CD14-positive monocyte (primary cell): ENCODE measurements around the gene STX18. TPM values are rescaled to one million over a fixed set of nuclear protein-coding genes. Genes with fewer than 3 reads are reported as not detected.
A peak's percentile ranks its signal among the peaks of the same experiment; 100 is the strongest.

Experiments used
- DNase-seq, 3 donors: peaks; one replicate each; pipeline ENCODE4 v3.0.0-alpha.2; 2011 to 2022
- H2AFZ ChIP-seq: 2 replicates; pipeline ENCODE4 v1.6.0; 2012; ENCODE audit warnings: mild to moderate bottlenecking, low read depth, low read length, inconsistent platforms; ENCODE audit not compliant: insufficient read depth, poor library complexity, severe bottlenecking
- H3K27ac ChIP-seq, 2 donors: 1 replicate in 1 of 2; 2 replicates in 1 of 2; pipeline ENCODE4 v1.5.1; 2012 to 2013; ENCODE audit warnings: low read length in 2 of 2, control low read depth in 1 of 2, inconsistent platforms in 1 of 2, low read depth in 1 of 2, mild to moderate bottlenecking in 1 of 2
- H3K27me3 ChIP-seq, 2 donors: one replicate each; pipeline versions ENCODE4 v1.6.0 to v1.6.1; 2011 to 2013; ENCODE audit warnings: low read length in 2 of 2; ENCODE audit not compliant: control insufficient read depth in 2 of 2, insufficient read depth in 2 of 2
- H3K36me3 ChIP-seq, 2 donors: replicated peaks in 1 of 2; 1 replicate in 1 of 2; 2 replicates in 1 of 2; pipeline versions ENCODE4 v1.5.1 to v1.6.1; 2012 to 2013; ENCODE audit warnings: low read length in 2 of 2, control low read depth in 1 of 2, inconsistent platforms in 1 of 2, mild to moderate bottlenecking in 1 of 2; ENCODE audit not compliant: insufficient read depth in 2 of 2, control insufficient read depth in 1 of 2
- H3K4me1 ChIP-seq, 2 donors: 1 replicate in 1 of 2; 2 replicates in 1 of 2; pipeline versions ENCODE4 v1.5.1 to v1.6.1; 2012 to 2013; ENCODE audit warnings: low read length in 2 of 2, control low read depth in 1 of 2, inconsistent platforms in 1 of 2, mild to moderate bottlenecking in 1 of 2, moderate library complexity in 1 of 2; ENCODE audit not compliant: insufficient read depth in 2 of 2, control insufficient read depth in 1 of 2
- H3K4me2 ChIP-seq: replicated peaks from 2 replicates; pipeline ENCODE3; 2012; ENCODE audit warnings: low read length, moderate library complexity, mild to moderate bottlenecking; ENCODE audit not compliant: poor library complexity, severe bottlenecking; ENCODE audit errors: extremely low read depth
- H3K4me3 ChIP-seq, 3 experiments: fragments of 200-600 bp in 1 of 3; sonication (generic) in 1 of 3; replicated peaks in 1 of 3; 1 replicate in 2 of 3; 2 replicates in 1 of 3; pipeline ENCODE4 v1.5.1; 2011 to 2013; ENCODE audit warnings: low read length in 3 of 3, mild to moderate bottlenecking in 3 of 3, control low read depth in 2 of 3, low read depth in 2 of 3, inconsistent platforms in 1 of 3, moderate library complexity in 1 of 3
- H3K79me2 ChIP-seq: 2 replicates; pipeline ENCODE4 v1.6.0; 2012; ENCODE audit warnings: mild to moderate bottlenecking, control low read depth, inconsistent platforms, low read length, moderate library complexity; ENCODE audit not compliant: insufficient read depth
- H3K9ac ChIP-seq: 2 replicates; pipeline ENCODE4 v1.6.0; 2017; ENCODE audit warnings: low read length, mild to moderate bottlenecking; ENCODE audit not compliant: insufficient read depth, poor library complexity, severe bottlenecking
- H3K9me3 ChIP-seq, 2 donors: replicated peaks in 1 of 2; 1 replicate in 1 of 2; 2 replicates in 1 of 2; pipeline versions ENCODE4 v1.5.1 to v1.6.1; 2012 to 2013; ENCODE audit warnings: low read length in 2 of 2, control low read depth in 1 of 2; ENCODE audit not compliant: control insufficient read depth in 1 of 2, insufficient read depth in 1 of 2
- H4K20me1 ChIP-seq: 2 replicates; pipeline ENCODE4 v1.6.0; 2012; ENCODE audit warnings: mild to moderate bottlenecking, low read length, control low read depth, moderate library complexity; ENCODE audit not compliant: insufficient read depth
- H3K27ac Mint-ChIP-seq, 7 donors: one replicate each; pipeline ENCODE4 v1.8.0; 2020; ENCODE audit warnings: mild to moderate bottlenecking in 7 of 7, mixed read lengths in 7 of 7, moderate library complexity in 6 of 7, inconsistent platforms in 2 of 7
- H3K27me3 Mint-ChIP-seq, 3 donors: one replicate each; pipeline ENCODE4 v1.8.0; 2021 to 2022; ENCODE audit warnings: low read depth in 3 of 3, mild to moderate bottlenecking in 3 of 3, mixed read lengths in 3 of 3, moderate library complexity in 3 of 3, inconsistent platforms in 1 of 3
- H3K36me3 Mint-ChIP-seq, 2 donors: one replicate each; pipeline ENCODE4 v1.8.0; 2020; ENCODE audit warnings: mixed read lengths in 2 of 2, inconsistent platforms in 1 of 2, mild to moderate bottlenecking in 1 of 2
- H3K4me1 Mint-ChIP-seq: one replicate; pipeline ENCODE4 v1.8.0; 2020; ENCODE audit warnings: mild to moderate bottlenecking, mixed read lengths
- H3K4me3 Mint-ChIP-seq, 2 donors: one replicate each; pipeline ENCODE4 v1.8.0; 2020; ENCODE audit warnings: mild to moderate bottlenecking in 2 of 2, mixed read lengths in 2 of 2, moderate library complexity in 1 of 2
- H3K9me3 Mint-ChIP-seq, 7 donors: one replicate each; pipeline ENCODE4 v1.8.0; 2020 to 2022; ENCODE audit warnings: mixed read lengths in 7 of 7, mild to moderate bottlenecking in 6 of 7, moderate library complexity in 6 of 7, inconsistent platforms in 2 of 7
- WGBS: methylation state at CpG from one replicate; pipeline ENCODE4 v1.1.5; 2013; ENCODE audit warnings: missing lambda C conversion rate; ENCODE audit not compliant: insufficient coverage; 5-methylcytosine and 5-hydroxymethylcytosine counted together
- intact Hi-C, 2 donors: fragments of 100-400 bp; cut with micrococcal nuclease; formaldehyde crosslinking; loops; one replicate each; pipeline versions ENCODE4 v1.15.0 to v1.15.1; 2023
- polyA plus RNA-seq, 3 donors: library from polyadenylated mRNA; depleted of rRNA in 1 of 3; unstranded in 2 of 3; stranded (reverse) in 1 of 3; fragments of 300-500 nt in 2 of 3; fragments of >200 nt in 1 of 3; fragmentation: Illumina TruSeq in 2 of 3; gene quantifications; 1 replicate in 2 of 3; 2 replicates in 1 of 3; pipeline ENCODE4 v1.2.3, GENCODE V29; 2012 to 2021
- TF ChIP-seq, protein P1 (sequence below): fragments of 200-600 bp; IDR thresholded peaks from one replicate; pipeline ENCODE4 v1.8.0; 2022; ENCODE audit warnings: antibody characterized with exemption, mild to moderate bottlenecking

The STX18 gene
- polyA plus RNA-seq, 3 donors: 19.0 to 24.1 (median 19.6) TPM

DNA sequence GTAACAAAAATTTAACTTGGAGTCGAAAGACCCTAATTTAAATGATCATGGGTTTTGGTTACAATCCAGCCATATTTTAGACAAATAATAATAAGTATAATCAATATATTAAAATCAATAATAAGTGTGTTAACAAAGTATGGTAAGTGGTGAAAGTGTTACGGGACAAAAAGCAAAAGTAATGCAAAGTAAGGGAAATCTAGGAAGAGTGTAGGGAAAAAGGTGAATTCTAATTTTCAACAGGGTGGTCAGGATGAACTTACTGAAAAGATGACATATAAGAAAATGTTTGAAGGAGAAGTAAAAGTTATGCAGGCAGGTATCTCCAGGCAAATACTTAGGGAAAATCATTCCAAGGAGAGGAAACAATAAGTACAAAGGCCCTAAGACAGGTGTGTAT, 32.3 kb downstream of the STX18 start:
- H3K79me2 ChIP-seq: peaks cover 48% of the 10 kb centered on the region
- H4K20me1 ChIP-seq: peaks cover 43% of the 10 kb centered on the region
- H3K4me3 ChIP-seq: no peak overlapping the region
- Mint-ChIP-seq H3K27me3 (peaks cover 0 to 1% (median 0%) of the 10 kb centered on the region in 3 donors), H3K4me1 (peaks cover 9% of the 10 kb centered on the region), H3K4me3 (no peak overlapping the region), H3K36me3 (peaks cover 34 to 39% of the 10 kb centered on the region in 2 donors), H3K27ac (no peak overlapping the region), H3K9me3 (no peaks in the 10 kb centered on the region)
- TF ChIP-seq, protein P1, sequence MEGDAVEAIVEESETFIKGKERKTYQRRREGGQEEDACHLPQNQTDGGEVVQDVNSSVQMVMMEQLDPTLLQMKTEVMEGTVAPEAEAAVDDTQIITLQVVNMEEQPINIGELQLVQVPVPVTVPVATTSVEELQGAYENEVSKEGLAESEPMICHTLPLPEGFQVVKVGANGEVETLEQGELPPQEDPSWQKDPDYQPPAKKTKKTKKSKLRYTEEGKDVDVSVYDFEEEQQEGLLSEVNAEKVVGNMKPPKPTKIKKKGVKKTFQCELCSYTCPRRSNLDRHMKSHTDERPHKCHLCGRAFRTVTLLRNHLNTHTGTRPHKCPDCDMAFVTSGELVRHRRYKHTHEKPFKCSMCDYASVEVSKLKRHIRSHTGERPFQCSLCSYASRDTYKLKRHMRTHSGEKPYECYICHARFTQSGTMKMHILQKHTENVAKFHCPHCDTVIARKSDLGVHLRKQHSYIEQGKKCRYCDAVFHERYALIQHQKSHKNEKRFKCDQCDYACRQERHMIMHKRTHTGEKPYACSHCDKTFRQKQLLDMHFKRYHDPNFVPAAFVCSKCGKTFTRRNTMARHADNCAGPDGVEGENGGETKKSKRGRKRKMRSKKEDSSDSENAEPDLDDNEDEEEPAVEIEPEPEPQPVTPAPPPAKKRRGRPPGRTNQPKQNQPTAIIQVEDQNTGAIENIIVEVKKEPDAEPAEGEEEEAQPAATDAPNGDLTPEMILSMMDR: no peak
- H3K4me2 ChIP-seq: no peak overlapping the region
- no peaks in the 10 kb centered on the region for H3K27me3 ChIP-seq
- no peak overlapping the region for H2AFZ ChIP-seq
- no peak for DNase-seq
- H3K36me3 ChIP-seq: peaks cover 0 to 31% of the 10 kb centered on the region in 2 donors
- no peaks in the 10 kb centered on the region for H3K9me3 ChIP-seq
- 100% methylated on average over 1 of the region's 2 CpGs for WGBS
- H3K27ac ChIP-seq: no peak overlapping the region
- no peak overlapping the region for H3K9ac ChIP-seq
- intact Hi-C loops: loop anchor here in 1 of 2 donors (5.0 kb wide), 1 partner anchor 148 kb away; no protein-coding TSS in a partner anchor
- H3K4me1 ChIP-seq: peaks cover 2 to 5% of the 10 kb centered on the region in 2 donors

- peaks cover 2 to 5% of the 10 kb centered on the region in 2 donors for H3K4me1 ChIP-seq
- H3K36me3 Mint-ChIP-seq: peaks cover 31 to 32% of the 10 kb centered on the region in 2 donors
- peaks cover 10% of the 10 kb centered on the region for H3K4me1 Mint-ChIP-seq
- whole genome bisulfite sequencing: no CpG with 5 or more reads among the region's 4 CpGs
- peaks cover 41% of the 10 kb centered on the region for H4K20me1 ChIP-seq
- H3K27ac ChIP-seq: no peak overlapping the region
- no peaks in the 10 kb centered on the region for H3K9me3 ChIP-seq
- no peaks in the 10 kb centered on the region for H3K27me3 ChIP-seq
- H3K4me2 ChIP-seq: no peak overlapping the region
- H2AFZ ChIP-seq: no peak overlapping the region
- no peaks in the 10 kb centered on the region for H3K9me3 Mint-ChIP-seq
- H3K79me2 ChIP-seq: peaks cover 39% of the 10 kb centered on the region
- H3K9ac ChIP-seq: no peak overlapping the region
- peaks cover 0 to 1% (median 0%) of the 10 kb centered on the region in 3 donors for H3K27me3 Mint-ChIP-seq
- H3K36me3 ChIP-seq: peaks cover 0 to 21% of the 10 kb centered on the region in 2 donors
- no peak for DNase-seq
- no peak overlapping the region for H3K4me3 Mint-ChIP-seq
- intact Hi-C loops: loop anchor here in 1 of 2 donors (5.0 kb wide), 1 partner anchor 149 kb away; no protein-coding TSS in a partner anchor
- no peak overlapping the region for H3K27ac Mint-ChIP-seq
- no peak overlapping the region for H3K4me3 ChIP-seq
- TF ChIP-seq, protein P1: peak; percentile 22
Measured at GRCh38 chr4:4507923-4508322, 33.9 kb downstream of the STX18 start.
